ENCODE data around the gene RBFOX1.

DNA sequence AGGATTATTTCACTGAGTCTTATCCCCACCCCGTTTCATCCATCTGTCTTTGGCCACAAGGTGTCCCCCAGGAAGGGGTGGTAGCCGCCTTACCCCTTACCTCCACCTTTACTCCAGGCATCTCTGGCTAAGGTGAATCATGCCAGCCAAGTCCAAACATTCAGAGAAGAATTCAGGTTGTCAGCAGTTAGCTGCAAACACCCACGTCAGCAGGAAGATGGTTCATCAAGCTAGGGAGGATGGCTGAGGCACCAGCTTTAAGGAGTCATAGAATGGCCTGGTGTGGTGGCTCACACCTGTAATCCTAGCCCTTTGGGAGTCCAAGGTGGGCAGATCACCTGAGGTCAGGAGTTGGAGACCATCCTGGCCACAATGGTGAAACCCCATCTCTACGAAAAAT lies 61.0 kb downstream of the RBFOX1 start:
- no peak for TF ChIP-seq EZH2 (IDR thresholded peaks at IDR 0.05; ENCODE audit: borderline replicate concordance, insufficient read depth, low read depth, low read length, poor library complexity, severe bottlenecking)
- TF ChIP-seq, protein P1, sequence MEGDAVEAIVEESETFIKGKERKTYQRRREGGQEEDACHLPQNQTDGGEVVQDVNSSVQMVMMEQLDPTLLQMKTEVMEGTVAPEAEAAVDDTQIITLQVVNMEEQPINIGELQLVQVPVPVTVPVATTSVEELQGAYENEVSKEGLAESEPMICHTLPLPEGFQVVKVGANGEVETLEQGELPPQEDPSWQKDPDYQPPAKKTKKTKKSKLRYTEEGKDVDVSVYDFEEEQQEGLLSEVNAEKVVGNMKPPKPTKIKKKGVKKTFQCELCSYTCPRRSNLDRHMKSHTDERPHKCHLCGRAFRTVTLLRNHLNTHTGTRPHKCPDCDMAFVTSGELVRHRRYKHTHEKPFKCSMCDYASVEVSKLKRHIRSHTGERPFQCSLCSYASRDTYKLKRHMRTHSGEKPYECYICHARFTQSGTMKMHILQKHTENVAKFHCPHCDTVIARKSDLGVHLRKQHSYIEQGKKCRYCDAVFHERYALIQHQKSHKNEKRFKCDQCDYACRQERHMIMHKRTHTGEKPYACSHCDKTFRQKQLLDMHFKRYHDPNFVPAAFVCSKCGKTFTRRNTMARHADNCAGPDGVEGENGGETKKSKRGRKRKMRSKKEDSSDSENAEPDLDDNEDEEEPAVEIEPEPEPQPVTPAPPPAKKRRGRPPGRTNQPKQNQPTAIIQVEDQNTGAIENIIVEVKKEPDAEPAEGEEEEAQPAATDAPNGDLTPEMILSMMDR (IDR thresholded peaks at IDR 0.05): no peak
